IMR-90 (cell line): ENCODE data around the gene BACH1. TPM values are rescaled to one million over a fixed set of nuclear protein-coding genes. Genes with fewer than 3 reads are reported as not detected.

Experiments
- ATAC-seq: fragments of 200-7000 bp; cut with Tn5 transposase; 2 replicates; pipeline ENCODE4 v1.9.1; 2020; ENCODE audit warnings: low read depth, mild to moderate bottlenecking, moderate library complexity
- BruUV-seq: library from RNA; stranded (reverse); fragments of 400-500 nt; replicated peaks from 2 replicates; lab custom pipeline; 2021; lab: Mats Ljungman, UMichigan
- CTCF ChIA-PET: fragments of 300-600 bp; formaldehyde crosslinking; extraction: SDS; loops from one replicate; lab custom pipeline; 2021; ENCODE audit warnings: antibody characterized with exemption; lab: Yijun Ruan, JAX
- POLR2A ChIA-PET: fragments of 300-600 bp; sonication (Branson Sonifier 250); formaldehyde crosslinking; loops from one replicate; lab custom pipeline; 2022; ENCODE audit warnings: antibody characterized with exemption; ENCODE audit not compliant: unreplicated experiment; lab: Charles Lee
- DNase-seq: peaks from one replicate; pipeline ENCODE4 v3.0.0; 2013
- H2AFZ ChIP-seq: replicated peaks from 2 replicates; pipeline ENCODE3; 2013; ENCODE audit warnings: low read length, mild to moderate bottlenecking; ENCODE audit not compliant: poor library complexity
- H2AK5ac ChIP-seq: 2 replicates; pipeline ENCODE4 v1.6.1; 2013; ENCODE audit warnings: low read depth, low read length, inconsistent platforms
- H2AK9ac ChIP-seq: replicated peaks from 2 replicates; pipeline ENCODE3; 2013; ENCODE audit warnings: mild to moderate bottlenecking, low read depth, low read length, moderate library complexity; ENCODE audit not compliant: poor library complexity
- H2BK120ac ChIP-seq: 2 replicates; pipeline ENCODE4 v1.6.1; 2013; ENCODE audit warnings: low read depth, low read length, inconsistent platforms
- H2BK15ac ChIP-seq: 3 replicates; pipeline ENCODE4 v1.6.1; 2013; ENCODE audit warnings: low read depth, low read length, inconsistent platforms
- H2BK20ac ChIP-seq: 2 replicates; pipeline ENCODE4 v1.6.1; 2013; ENCODE audit warnings: low read depth, mild to moderate bottlenecking, inconsistent platforms, low read length, moderate library complexity
- H2BK5ac ChIP-seq: 2 replicates; pipeline ENCODE4 v1.6.1; 2013; ENCODE audit warnings: mild to moderate bottlenecking, low read depth, low read length, inconsistent platforms; ENCODE audit not compliant: poor library complexity, severe bottlenecking
- H3K14ac ChIP-seq: replicated peaks from 2 replicates; pipeline ENCODE4 v1.6.1; 2013; ENCODE audit warnings: low read depth, low read length, inconsistent platforms
- H3K18ac ChIP-seq: 2 replicates; pipeline ENCODE4 v1.6.1; 2013; ENCODE audit warnings: low read depth, low read length, control low read depth
- H3K23ac ChIP-seq: 2 replicates; pipeline ENCODE4 v1.6.1; 2013; ENCODE audit warnings: low read depth, low read length, inconsistent platforms
- H3K27ac ChIP-seq: 2 replicates; pipeline ENCODE4 v1.5.1; 2013; ENCODE audit warnings: mild to moderate bottlenecking, control low read depth, low read length; ENCODE audit not compliant: insufficient read depth
- H3K27me3 ChIP-seq: 2 replicates; pipeline ENCODE4 v1.6.1; 2013; ENCODE audit warnings: low read length; ENCODE audit not compliant: control insufficient read depth, insufficient read depth
- H3K36me3 ChIP-seq: 2 replicates; pipeline ENCODE4 v1.6.1; 2013; ENCODE audit warnings: low read length, mixed read lengths; ENCODE audit not compliant: control insufficient read depth, insufficient read depth
- H3K4ac ChIP-seq: 2 replicates; pipeline ENCODE4 v1.6.1; 2013; ENCODE audit warnings: low read depth, low read length, inconsistent platforms
- H3K4me1 ChIP-seq: 2 replicates; pipeline ENCODE4 v1.6.1; 2013; ENCODE audit warnings: low read length, mixed read lengths; ENCODE audit not compliant: control insufficient read depth, insufficient read depth
- H3K4me2 ChIP-seq: 2 replicates; pipeline ENCODE4 v1.6.1; 2013; ENCODE audit warnings: low read depth, mild to moderate bottlenecking, control low read depth, low read length, moderate library complexity
- H3K4me3 ChIP-seq: 2 replicates; pipeline ENCODE4 v1.5.1; 2013; ENCODE audit warnings: low read depth, mild to moderate bottlenecking, control low read depth, low read length, moderate library complexity; ENCODE audit not compliant: insufficient read depth
- H3K56ac ChIP-seq: 2 replicates; pipeline ENCODE4 v1.6.1; 2013; ENCODE audit warnings: low read length, inconsistent platforms; ENCODE audit not compliant: insufficient read depth; ENCODE audit errors: extremely low read depth
- H3K79me1 ChIP-seq, 2 experiments: 2 replicates each; pipeline ENCODE4 v1.6.1; 2013; ENCODE audit warnings: low read length in 2 of 2, inconsistent platforms in 1 of 2, low read depth in 1 of 2
- H3K9ac ChIP-seq: 2 replicates; pipeline ENCODE4 v1.6.1; 2013; ENCODE audit warnings: low read depth, low read length, control low read depth
- H3K9me1 ChIP-seq: 2 replicates; pipeline ENCODE4 v1.6.1; 2013; ENCODE audit warnings: low read length, inconsistent platforms; ENCODE audit not compliant: insufficient read depth
- H3K9me3 ChIP-seq: 2 replicates; pipeline ENCODE4 v1.6.1; 2013; ENCODE audit warnings: low read length; ENCODE audit not compliant: control insufficient read depth, insufficient read depth
- H4K20me1 ChIP-seq: 2 replicates; pipeline ENCODE4 v1.6.1; 2013; ENCODE audit warnings: low read length, inconsistent platforms; ENCODE audit not compliant: insufficient read depth
- H4K5ac ChIP-seq: 2 replicates; pipeline ENCODE4 v1.6.1; 2013; ENCODE audit warnings: mild to moderate bottlenecking, low read depth, low read length, control low read depth
- H4K8ac ChIP-seq, 2 experiments: 2 replicates each; pipeline ENCODE4 v1.6.1; 2013; ENCODE audit warnings: low read depth in 2 of 2, low read length in 2 of 2, control low read depth in 1 of 2, inconsistent platforms in 1 of 2
- H4K91ac ChIP-seq: 2 replicates; pipeline ENCODE4 v1.6.1; 2013; ENCODE audit warnings: low read depth, low read length, inconsistent platforms; ENCODE audit not compliant: insufficient read depth
- FOS ChIP-seq: fragments of 150-350 bp; IDR thresholded peaks from 2 replicates; pipeline ENCODE4 v1.6.1; 2016; ENCODE audit warnings: low read depth, low read length
- MXI1 ChIP-seq: IDR thresholded peaks from 2 replicates; pipeline ENCODE4 v1.6.1; 2012; ENCODE audit warnings: low read depth, mild to moderate bottlenecking, low read length, moderate library complexity, borderline replicate concordance
- NFE2L2 ChIP-seq: fragments of 150-350 bp; IDR thresholded peaks from 2 replicates; pipeline ENCODE4 v1.6.1; 2016; ENCODE audit warnings: low read depth, mild to moderate bottlenecking, low read length
- WGBS, 2 experiments: methylation state at CpG; one replicate each; pipeline versions ENCODE4 v1.1.5 to v1.1.7; 2013; ENCODE audit warnings: missing lambda C conversion rate in 2 of 2; ENCODE audit not compliant: insufficient read length in 1 of 2; ENCODE audit errors: extremely low coverage in 2 of 2; 5-methylcytosine and 5-hydroxymethylcytosine counted together
- dilution Hi-C: fragments of 300-500 bp; cut with HindIII; formaldehyde crosslinking; loops from one replicate; pipeline ENCODE4 v1.14.3; 2018; ENCODE audit warnings: low sequenced_read_pairs; ENCODE audit not compliant: unreplicated experiment
- in situ Hi-C: fragments of 300-500 bp; cut with MboI; formaldehyde crosslinking; loops from 3 replicates; pipeline ENCODE4 v1.14.3; 2019; ENCODE audit warnings: low sequenced_read_pairs, inconsistent platforms, mixed read lengths
- intact Hi-C: fragments of 100-400 bp; cut with micrococcal nuclease; formaldehyde crosslinking; loops from 2 replicates; pipeline ENCODE4 v1.10.0; 2022
- polyA plus RNA-seq, 3 experiments: library from polyadenylated mRNA; depleted of rRNA; stranded (reverse); fragments of >200 nt; gene quantifications; 2 replicates each; pipeline ENCODE4 v1.2.3, GENCODE V29; 2012; ENCODE audit warnings: low replicate concordance in 1 of 3
- total RNA-seq: library from RNA; depleted of rRNA; stranded (reverse); fragments of >200 nt; gene quantifications from 2 replicates; pipeline ENCODE4 v1.2.3, GENCODE V29; 2012

The BACH1 gene
- total and polyA plus RNA-seq, 2 of the 4 experiments (the other 2 are of a cell fraction), result 23.1 to 108 TPM

DNA sequence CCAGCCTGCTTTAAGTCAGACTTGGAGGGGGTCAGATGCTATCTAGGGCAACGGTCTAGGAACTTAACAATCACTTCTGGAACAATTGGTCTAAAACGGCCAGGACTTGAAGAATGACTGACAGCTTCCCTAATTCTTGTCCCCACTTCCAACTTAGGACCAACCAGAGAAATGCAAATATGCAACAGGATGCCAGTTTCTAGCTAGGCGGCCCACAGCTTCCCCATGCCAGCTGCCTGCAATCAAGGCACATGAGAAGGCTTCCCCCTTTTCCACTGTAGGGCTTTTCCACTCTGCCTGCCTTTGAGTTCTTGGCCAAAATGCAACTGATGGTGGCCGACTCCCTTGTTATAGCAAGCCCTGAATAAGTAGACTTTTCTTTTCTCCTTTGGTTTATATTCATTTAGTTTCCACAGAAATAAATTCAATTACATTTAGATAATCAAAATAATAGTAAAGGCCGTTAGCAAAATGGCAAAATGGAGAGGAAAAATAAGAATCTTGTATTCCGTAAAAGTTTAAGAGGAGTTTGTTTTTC lies 80.9 kb downstream of the BACH1 start:
- Histone ChIP-seq H3K36me3 (no peaks in the 10 kb centered on the region), H3K27ac (peak overlapping the region; percentile 14; the same call in 1 of the 2 replicates), H4K8ac (no peak overlapping the region), H2BK15ac (no peak overlapping the region), H4K5ac (peak overlapping the region; percentile 93; the same call in 1 of the 2 replicates), H3K9ac (no peak overlapping the region), H3K4me2 (no peak overlapping the region), H3K4me1 (peaks cover 15% of the 10 kb centered on the region), H3K9me3 (no peaks in the 10 kb centered on the region), H2AK5ac (no peak overlapping the region), H4K91ac (peak overlapping the region; percentile 71), H3K23ac (no peak overlapping the region), H3K4me3 (no peak overlapping the region), H3K27me3 (no peaks in the 10 kb centered on the region), H3K14ac (0 out of 2 replicates have a peak overlapping the region, but pooled peaks have one; percentile 29), H3K56ac (no peak overlapping the region), H4K20me1 (no peaks in the 10 kb centered on the region), H3K79me1 (peaks cover 5 to 20% of the 10 kb centered on the region in 2 experiments; a peak in 2 of 4 replicates), H3K18ac (peak overlapping the region; percentile 81; the same call in 1 of the 2 replicates), H3K4ac (peak overlapping the region; percentile 41; the same call in 1 of the 2 replicates), H2BK120ac (no peak overlapping the region), H3K9me1 (peaks cover 6% of the 10 kb centered on the region; the same call in 1 of the 2 replicates), H2AK9ac (no peak overlapping the region), H2AFZ (no peak overlapping the region), H2BK20ac (no peak overlapping the region), H2BK5ac (peak overlapping the region; percentile 54)
- TF ChIP-seq FOS (no peak), NFE2L2 (no peak), MXI1 (no peak)
- POLR2A ChIA-PET, result no interaction called here
- CTCF ChIA-PET, result interaction anchor here (0.6 kb wide), 1 partner anchor 205 kb away, joined by 3 read pairs; no protein-coding TSS in a partner anchor
- in situ Hi-C loops (no loop called here), intact Hi-C loops (loop anchor here (5.0 kb wide), 1 partner anchor 53 kb away; no protein-coding TSS in a partner anchor), dilution Hi-C loops (no loop called here)
- WGBS, 2 experiments, result 100% methylated on average over 1 of the region's 6 CpGs; no CpG with 5 or more reads in 1 of the 2 experiments
- ATAC-seq, result no peak
- DNase-seq, result no peak
- no TSS peak for BruUV-seq
